ENCODE results near the gene TMIGD3. TPM values are rescaled to one million over a fixed set of nuclear protein-coding genes. Genes with fewer than 3 reads are reported as not detected.
A peak's percentile ranks its signal among the peaks of the same experiment; 100 is the strongest.

The TMIGD3 gene
- total RNA-seq, 4 donors from 2014 or later: 4.4 to 17.1 (median 5.1) TPM

GRCh38 chr1:111452581-111452980 is 50.9 kb downstream of the TMIGD3 start:
- TF ChIP-seq CTCF (IDR thresholded peaks at IDR 0.05): no peak
- DNase-seq (ENCODE audit: low spot score) (no peak), ATAC-seq (ENCODE audit: low FRiP score) (no peak)

- ATAC-seq (ENCODE audit: low FRiP score): no peak
- DNase-seq (ENCODE audit: low spot score): no peak
- TF ChIP-seq CTCF (IDR thresholded peaks at IDR 0.05): no peak
These were observed 53.2 kb downstream of the TMIGD3 start for GRCh38 chr1:111450185-111450584.

- no peak for TF ChIP-seq CTCF (IDR thresholded peaks at IDR 0.05)
- no peak for ATAC-seq (ENCODE audit: low FRiP score)
- DNase-seq (ENCODE audit: low spot score): no peak
These were observed 53.8 kb downstream of the TMIGD3 start for GRCh38 chr1:111449703-111450017.

- DNase-seq (ENCODE audit: low spot score): peak; percentile 80
- ATAC-seq (ENCODE audit: low FRiP score): peak; percentile 98
- no peak for TF ChIP-seq CTCF (IDR thresholded peaks at IDR 0.05)
These were observed 54.3 kb downstream of the TMIGD3 start, which contains the start of the genes ATP5PB and WDR77 for GRCh38 chr1:111448918-111449702. Gene ATP5PB (plus strand): TSS chr1:111449464. CDS start chr1:111449542, 78 bp downstream. Gene WDR77 (minus strand): TSS chr1:111449256. CDS start chr1:111449169, 87 bp downstream.

GRCh38 chr1:111448482-111448917 is 54.9 kb downstream of the TMIGD3 start:
- peak; percentile 60 for ATAC-seq (ENCODE audit: low FRiP score)
- TF ChIP-seq CTCF (IDR thresholded peaks at IDR 0.05): no peak
- DNase-seq (ENCODE audit: low spot score): no peak

- no peak for DNase-seq (ENCODE audit: low spot score)
- no peak for TF ChIP-seq CTCF (IDR thresholded peaks at IDR 0.05)
- no peak for ATAC-seq (ENCODE audit: low FRiP score)
These were observed 56.2 kb downstream of the TMIGD3 start for GRCh38 chr1:111446967-111447892.
